GM19043 (cell line): ENCODE data around the gene CSTF3.
"Not testable (repeated sequence)": the region's sequence is repeated elsewhere in the genome, so short reads cannot be mapped to it uniquely, and the experiment has no call there.

Source experiments
- ATAC-seq: cut with Tn5 transposase; IDR thresholded peaks from one replicate; pipeline ENCODE4 v1.9.1; 2021; ENCODE audit warnings: low read depth; ENCODE audit not compliant: unreplicated experiment

Gene CSTF3

GRCh38 chr11:33162831-33163230, 1.6 kb upstream of the CSTF3 start:
- no peak for ATAC-seq

DNA sequence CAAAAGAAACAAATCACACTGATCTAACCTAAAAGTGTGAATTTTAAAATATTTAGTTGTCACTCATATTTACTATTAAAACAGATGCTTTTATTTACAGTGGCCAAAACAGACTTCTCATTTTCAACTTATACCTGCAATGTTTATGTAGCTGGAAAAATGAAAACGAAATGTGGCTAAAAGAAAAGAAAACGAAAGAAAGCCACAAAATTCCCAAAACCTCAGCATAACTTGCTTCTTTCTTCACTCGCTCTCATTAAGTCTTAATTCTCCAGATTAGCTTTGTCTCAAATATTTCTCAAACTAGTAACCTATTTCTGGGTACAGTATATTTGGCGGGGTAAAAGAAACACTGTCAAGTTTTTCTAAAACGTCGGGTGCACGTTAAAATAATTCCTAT, 693 bp downstream of the CSTF3 start:
- ATAC-seq: no peak

DNA sequence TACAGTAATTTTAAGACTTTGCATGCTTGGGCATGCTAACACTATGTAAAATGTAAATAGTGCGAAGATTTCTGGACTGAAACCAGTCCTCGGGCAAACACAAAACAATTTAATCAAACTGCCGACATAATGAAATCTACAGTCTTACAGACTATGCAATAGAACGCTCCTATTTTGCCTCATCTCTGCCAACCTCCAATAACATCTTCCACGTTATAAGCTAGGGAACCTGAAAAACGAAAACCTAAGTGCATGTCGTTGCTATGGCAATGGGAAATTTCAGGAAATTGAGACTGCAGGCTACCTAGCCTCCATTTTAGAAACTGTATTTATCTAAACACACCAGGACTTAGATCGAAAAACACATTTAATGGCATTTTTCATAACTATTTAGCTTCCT, 1.1 kb downstream of the CSTF3 start:
- ATAC-seq: no peak

DNA sequence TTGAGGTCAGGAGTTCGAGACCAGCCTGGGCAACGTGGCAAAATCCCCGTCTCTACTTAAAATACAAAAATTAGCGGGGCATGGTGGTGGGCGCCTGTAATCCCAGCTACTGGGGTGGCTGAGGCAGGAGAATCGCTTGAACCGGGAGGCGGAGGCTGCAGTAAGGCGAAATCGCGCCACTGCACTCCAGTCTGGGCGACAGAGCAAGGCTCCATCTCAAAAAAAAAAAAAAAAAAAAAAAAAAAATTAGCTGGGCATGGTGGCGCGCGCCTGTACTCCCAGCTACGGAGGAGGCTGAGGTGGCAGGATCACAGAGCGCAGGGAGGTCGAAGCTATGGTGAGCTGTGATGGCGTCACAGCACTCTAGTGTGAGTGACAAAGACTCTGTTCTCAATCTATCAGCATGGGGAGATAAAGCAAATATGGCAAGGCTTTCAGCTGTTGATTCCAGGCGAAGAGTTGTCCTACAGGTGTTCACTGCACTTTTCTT, 1.9 kb downstream of the CSTF3 start:
- not testable (repeated sequence) for ATAC-seq

DNA sequence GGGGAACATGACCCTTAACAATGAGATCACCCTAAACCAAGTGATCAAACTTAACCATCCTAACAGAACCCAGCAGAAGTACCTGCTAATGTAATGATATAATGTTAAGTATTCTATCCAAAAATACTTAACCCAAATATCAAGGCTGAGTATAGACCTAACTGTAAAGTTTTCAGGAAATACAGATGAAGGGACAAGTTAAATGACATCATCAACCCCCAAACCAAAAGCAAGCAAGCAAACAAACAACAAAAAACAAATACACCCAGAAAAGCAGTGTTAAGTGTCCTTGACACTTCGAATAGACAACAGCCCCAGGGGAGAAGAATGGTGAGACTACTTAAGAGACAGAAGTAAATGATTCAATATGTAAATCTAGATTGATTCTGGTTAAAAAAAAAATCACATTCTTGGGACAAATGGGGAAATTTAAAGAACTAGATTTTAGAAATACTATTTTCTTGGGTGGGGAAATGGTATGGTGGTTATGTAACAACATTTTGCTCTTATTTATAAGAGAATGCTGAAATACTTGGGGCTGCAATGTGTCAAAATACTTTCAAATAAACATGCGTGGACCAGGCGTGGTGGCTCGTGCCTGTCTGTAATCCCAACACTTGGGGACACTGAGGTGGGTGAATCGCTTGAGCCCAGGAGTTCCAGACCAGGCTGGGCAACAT, 2.5 kb downstream of the CSTF3 start:
- ATAC-seq: no peak

- ATAC-seq: no peak
Observed at GRCh38 chr11:33157103-33158027, 3.9 kb downstream of the CSTF3 start.

GRCh38 chr11:33151399-33151798, 9.9 kb downstream of the CSTF3 start:
- ATAC-seq: no peak

- ATAC-seq: no peak
Observed at GRCh38 chr11:33147559-33147958, 13.7 kb downstream of the CSTF3 start.

GRCh38 chr11:33135768-33136443, 25.4 kb downstream of the CSTF3 start:
- no peak for ATAC-seq

DNA sequence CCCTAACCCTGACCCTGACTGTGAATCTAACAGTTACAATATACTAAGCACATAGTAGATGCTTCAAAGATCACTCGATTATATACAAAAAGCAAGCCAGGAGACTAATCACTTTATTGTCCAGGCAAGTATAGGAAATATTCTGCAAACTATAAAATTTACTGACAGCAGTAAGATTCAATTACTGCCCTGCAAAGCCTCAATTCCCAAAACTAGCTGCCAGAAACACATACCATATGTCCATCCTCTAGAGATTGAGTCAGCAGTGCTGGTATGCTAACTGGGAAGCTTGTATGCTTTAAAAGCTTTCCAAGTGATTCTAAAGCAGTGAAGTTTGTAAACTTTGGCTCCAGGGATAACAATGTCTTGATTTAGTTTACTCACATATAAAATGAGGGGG, 26.1 kb downstream of the CSTF3 start:
- ATAC-seq: no peak

- ATAC-seq: no peak
Observed at GRCh38 chr11:33134276-33134675, 27.0 kb downstream of the CSTF3 start.

GRCh38 chr11:33133761-33134160, 27.5 kb downstream of the CSTF3 start:
- ATAC-seq: no peak

- no peak for ATAC-seq
Observed at GRCh38 chr11:33132510-33132909, 28.8 kb downstream of the CSTF3 start.

DNA sequence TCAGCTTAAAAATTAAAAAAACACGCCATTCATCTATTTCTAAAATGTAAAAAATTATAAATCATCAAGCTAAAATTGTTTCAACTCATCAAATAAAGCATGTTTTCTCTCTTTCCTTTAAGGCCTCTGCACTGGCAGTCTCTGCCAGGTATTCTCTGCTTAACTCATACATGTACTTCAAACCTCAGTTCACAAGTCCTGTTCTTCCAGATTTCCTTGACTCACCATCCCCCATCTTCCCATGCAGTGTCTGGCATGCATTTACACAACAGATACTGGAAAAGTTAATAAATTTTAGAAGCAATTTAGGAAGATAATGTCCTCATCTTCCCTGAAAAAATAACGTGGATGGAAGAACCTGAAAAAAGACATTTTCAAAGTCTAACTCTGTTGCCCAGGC, 32.5 kb downstream of the CSTF3 start:
- ATAC-seq: no peak

DNA sequence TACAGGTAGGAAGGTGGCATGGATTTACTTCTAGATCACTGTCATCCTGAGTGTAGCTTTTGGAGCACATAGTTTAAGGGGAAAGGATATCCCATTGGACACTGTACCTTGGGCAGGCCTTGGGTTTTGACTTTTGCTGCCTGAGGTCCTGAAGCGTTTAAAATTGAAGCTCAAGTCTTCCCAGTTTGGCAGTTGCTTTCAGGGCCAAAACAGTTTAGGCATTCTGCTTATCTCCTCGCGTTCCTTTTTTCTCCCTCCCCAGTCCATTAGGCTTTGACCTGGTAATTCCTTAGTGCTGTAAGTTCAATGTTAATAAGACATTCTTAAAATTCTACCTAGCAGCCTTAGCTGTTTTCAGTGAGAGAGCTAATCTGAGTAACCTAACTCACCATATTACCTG, 35.7 kb downstream of the CSTF3 start:
- no peak for ATAC-seq

DNA sequence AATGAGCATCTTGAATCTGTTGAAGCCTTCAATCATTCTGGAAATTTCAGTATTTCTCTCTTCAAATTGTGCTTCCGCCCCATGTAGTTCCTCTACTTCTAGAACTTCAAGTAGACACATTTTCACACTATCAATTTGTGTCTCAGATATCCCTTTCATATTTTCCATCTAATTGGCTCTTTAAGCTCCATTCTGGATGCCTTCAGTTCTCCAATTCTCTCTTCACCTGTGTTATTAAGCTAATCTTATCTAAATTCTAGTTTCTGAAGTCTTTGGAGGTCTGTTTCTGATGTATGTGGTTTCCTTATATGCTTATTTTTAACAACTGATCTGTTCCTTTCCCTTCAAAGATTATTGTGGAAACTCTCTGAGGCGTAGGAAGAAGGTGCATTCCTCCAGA, 36.3 kb downstream of the CSTF3 start:
- no peak for ATAC-seq

- ATAC-seq: not testable (repeated sequence)
Observed at GRCh38 chr11:33122696-33123095, 38.6 kb downstream of the CSTF3 start.

DNA sequence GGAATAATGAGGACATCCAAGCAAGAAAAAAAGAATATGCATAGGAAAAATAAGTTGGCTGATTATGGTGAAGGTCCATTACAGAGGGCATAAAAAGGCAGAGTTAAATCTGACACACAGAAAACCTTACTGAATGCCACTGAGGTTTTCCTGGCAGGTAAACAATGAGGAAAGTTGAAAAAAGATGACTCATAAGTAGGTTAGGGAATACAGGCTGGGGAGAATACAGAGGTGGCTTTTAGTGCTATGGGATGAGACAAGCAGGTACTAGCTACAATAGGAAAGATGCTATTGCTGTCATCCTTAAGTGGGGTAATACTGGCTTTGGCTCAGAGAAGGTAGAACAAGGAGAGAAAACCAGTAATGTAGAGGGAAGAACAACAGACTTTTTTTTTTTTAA, 44.7 kb downstream of the CSTF3 start:
- ATAC-seq: no peak

DNA sequence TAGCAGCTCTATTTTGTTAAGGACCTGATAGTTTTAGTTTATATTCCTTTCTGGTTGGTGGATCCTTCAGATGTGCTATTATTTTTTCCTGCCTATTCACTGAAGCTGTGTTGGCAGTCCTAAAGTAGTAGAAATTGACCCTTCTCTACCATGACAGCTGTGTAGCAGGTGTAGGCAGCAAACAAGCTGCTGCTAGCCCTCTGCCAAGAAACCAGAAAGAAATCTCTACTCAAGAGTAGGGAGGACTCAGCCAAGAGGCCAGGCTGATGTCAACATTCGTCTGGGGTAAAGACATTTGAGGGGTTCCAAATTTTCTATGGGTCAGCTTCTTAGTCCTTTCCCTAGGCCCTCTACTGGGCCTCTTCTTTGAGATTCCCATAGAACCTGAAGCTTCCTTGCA, 51.2 kb downstream of the CSTF3 start:
- no peak for ATAC-seq

GRCh38 chr11:33109294-33109895, 51.9 kb downstream of the CSTF3 start:
- no peak for ATAC-seq

- ATAC-seq: no peak
Observed at GRCh38 chr11:33103836-33104235, 57.4 kb downstream of the CSTF3 start.
